Pulmonary artery endothelial cell (primary cell): ENCODE measurements around the gene AHDC1. TPM values are rescaled to one million over a fixed set of nuclear protein-coding genes. Genes with fewer than 3 reads are reported as not detected.

ENCODE experiments used
- DNase-seq: peaks from one replicate; pipeline ENCODE4 v3.0.0-alpha.2; 2011; ENCODE audit warnings: low read depth, low spot score
- total RNA-seq: library from RNA; depleted of rRNA; stranded (reverse); fragments of >200 nt; gene quantifications from 2 replicates; pipeline ENCODE4 v1.2.3, GENCODE V29; 2014

The AHDC1 gene
- total RNA-seq, 1 donor from 2014 or later = 4.3 TPM

DNA sequence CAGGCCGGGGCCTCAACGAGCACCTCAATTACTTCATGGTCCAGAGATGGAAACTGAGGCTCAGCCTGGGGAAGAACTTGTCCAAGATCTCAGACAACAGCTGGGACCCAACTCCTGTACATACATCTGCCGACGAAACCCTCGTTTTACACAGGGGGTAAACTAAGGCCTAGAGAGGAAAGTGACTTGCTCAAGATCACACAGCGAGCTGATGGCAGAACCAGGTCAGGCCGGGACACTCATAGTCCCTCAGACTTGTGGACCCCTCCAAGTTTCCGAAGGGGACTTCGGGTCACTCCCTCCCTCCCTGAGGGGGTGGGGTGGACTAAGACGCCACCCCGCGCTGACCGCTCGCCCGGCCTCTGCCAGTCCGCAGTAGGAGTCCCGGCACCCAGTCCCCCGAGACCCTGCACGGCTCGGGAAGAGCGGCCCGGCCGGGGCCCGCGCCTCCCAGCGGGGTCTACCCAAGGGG lies 114.4 kb downstream of the AHDC1 start:
- no peak for DNase-seq

GRCh38 chr1:27487966-27488884 lies 115.7 kb downstream of the AHDC1 start:
- DNase-seq = no peak

- DNase-seq = no peak
Measured at GRCh38 chr1:27485363-27485762, 118.6 kb downstream of the AHDC1 start.

Other genes starting within 250 kb of the AHDC1 start
- 10.0 and 10.4 TPM in 2 replicates for gene MAP3K6, start 237.2 kb downstream of the AHDC1 start, total RNA-seq
- 0.07 TPM in 1 of 2 replicates, not detected in the other for gene FCN3, start 229.3 kb downstream of the AHDC1 start, total RNA-seq
- gene CD164L2, start 220.8 kb downstream of the AHDC1 start, total RNA-seq = not detected in 2 replicates
- gene GPR3, start 211.5 kb downstream of the AHDC1 start, total RNA-seq = 0.49 and 0.86 TPM in 2 replicates
- gene WASF2, start 114.0 kb downstream of the AHDC1 start, total RNA-seq = 33.7 and 35.2 TPM in 2 replicates
- gene FGR, start 31.0 kb upstream of the AHDC1 start, total RNA-seq = 0.07 and 0.18 TPM in 2 replicates
- 41.0 and 41.1 TPM in 2 replicates for gene IFI6, start 68.0 kb upstream of the AHDC1 start, total RNA-seq
- gene FAM76A, start 121.8 kb upstream of the AHDC1 start, total RNA-seq = 12.0 and 14.7 TPM in 2 replicates
- gene STX12, start 169.1 kb upstream of the AHDC1 start, total RNA-seq = 103 and 123 TPM in 2 replicates
- gene PPP1R8, start 226.6 kb upstream of the AHDC1 start, total RNA-seq = 58.7 and 64.9 TPM in 2 replicates